Measurements from ENCODE around the gene HSD17B7. TPM values are rescaled to one million over a fixed set of nuclear protein-coding genes. Genes with fewer than 3 reads are reported as not detected.

The HSD17B7 gene
- polyA plus RNA-seq, 1 experiment = 10.5 TPM

DNA sequence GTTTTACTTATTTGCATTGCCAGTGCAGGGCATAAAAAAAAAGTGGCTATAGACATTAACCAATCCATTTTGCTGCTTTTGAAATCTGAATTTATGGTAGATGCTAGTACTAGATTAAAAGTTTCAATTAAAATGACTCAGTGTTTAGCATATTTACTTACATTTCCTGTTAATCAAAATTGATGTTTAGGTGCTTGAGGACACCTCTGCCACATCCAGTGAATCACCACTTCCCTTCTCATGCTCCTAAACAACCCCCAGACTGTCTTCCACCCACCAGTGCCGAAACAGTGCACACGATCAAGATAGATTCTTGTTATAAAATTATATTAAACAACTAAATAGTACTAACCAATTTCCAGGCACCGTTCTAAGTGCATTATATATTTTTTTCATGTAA lies 32.7 kb downstream of the HSD17B7 start:
- no peak for DNase-seq (ENCODE audit: low read depth, low spot score)
- CTCF ChIA-PET = interaction anchor here (0.8 kb wide), 1 partner anchor 246 kb away, joined by 3 read pairs; the partner anchor contains the start of gene RGS4
- Histone ChIP-seq H3K27me3 (ENCODE audit: control insufficient read depth, insufficient read depth, low read length) (peaks cover 2% of the 10 kb centered on the region), H3K27ac (ENCODE audit: low read depth, low read length) (no peak overlapping the region), H3K4me3 (ENCODE audit: low read depth, low read length) (no peak overlapping the region), H3K9me3 (ENCODE audit: control insufficient read depth, insufficient read depth, low read length) (no peaks in the 10 kb centered on the region)
- TF ChIP-seq, protein P1, sequence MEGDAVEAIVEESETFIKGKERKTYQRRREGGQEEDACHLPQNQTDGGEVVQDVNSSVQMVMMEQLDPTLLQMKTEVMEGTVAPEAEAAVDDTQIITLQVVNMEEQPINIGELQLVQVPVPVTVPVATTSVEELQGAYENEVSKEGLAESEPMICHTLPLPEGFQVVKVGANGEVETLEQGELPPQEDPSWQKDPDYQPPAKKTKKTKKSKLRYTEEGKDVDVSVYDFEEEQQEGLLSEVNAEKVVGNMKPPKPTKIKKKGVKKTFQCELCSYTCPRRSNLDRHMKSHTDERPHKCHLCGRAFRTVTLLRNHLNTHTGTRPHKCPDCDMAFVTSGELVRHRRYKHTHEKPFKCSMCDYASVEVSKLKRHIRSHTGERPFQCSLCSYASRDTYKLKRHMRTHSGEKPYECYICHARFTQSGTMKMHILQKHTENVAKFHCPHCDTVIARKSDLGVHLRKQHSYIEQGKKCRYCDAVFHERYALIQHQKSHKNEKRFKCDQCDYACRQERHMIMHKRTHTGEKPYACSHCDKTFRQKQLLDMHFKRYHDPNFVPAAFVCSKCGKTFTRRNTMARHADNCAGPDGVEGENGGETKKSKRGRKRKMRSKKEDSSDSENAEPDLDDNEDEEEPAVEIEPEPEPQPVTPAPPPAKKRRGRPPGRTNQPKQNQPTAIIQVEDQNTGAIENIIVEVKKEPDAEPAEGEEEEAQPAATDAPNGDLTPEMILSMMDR (IDR thresholded peaks at IDR 0.05; ENCODE audit: low read depth, low read length) = no peak
- POLR2A ChIA-PET = no interaction called here

DNA sequence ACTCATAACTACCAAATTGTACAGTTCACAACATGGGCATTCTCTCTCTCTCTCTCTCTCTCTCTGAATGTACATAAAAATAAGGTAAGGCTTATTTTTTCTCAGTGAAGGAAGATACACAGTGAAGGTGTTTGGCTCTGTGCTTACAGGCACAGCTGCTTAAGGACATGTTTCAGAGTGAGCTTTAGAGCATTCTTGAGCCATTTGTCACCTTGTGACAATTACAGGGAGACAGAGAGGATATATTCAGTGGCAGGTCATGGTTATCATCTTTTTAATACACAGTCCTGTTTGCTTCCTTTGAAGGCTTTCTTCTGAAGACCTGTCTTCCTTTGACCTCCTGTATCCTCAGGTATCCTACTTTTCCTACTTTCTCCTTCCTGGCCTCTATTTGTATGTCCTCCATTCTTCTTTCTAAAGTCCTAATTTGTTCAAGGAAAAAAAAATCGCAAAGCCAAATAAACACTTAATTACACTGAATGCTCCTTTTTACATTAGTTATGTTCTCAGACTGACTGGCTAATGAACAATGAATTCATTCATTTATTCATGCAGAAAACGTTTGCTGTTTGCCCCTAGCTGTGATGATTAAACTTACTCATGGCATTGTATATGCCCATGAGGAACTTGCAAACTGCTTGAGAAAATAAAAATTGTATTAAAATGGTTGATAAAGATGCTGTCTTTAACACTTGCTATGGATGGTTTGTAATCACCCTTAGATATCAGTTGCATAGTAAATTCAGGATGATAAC lies 33.4 kb downstream of the HSD17B7 start:
- CTCF ChIA-PET = no interaction called here

DNA sequence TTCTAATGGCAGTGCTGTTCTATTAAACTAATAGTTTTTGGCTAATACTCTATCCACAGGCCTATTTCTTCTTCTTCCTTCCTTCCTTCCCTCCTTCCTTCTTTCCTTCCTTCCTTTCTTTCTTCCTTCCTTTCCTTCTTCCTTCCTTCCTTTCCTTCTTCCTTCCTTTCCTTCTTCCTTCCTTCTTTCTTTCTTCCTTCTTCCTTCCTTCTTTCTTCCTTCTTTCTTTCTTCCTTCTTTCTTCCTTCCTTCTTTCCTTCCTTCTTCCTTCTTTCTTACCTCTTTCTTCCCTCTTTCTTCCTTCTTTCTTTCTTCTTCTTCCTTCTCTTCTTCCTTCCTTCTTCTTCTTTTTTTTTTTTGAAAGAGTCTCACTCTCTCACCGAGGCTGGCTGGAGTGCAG lies 38.8 kb downstream of the HSD17B7 start:
- Histone ChIP-seq H3K27me3 (ENCODE audit: control insufficient read depth, insufficient read depth, low read length) (peaks cover 11% of the 10 kb centered on the region), H3K4me3 (ENCODE audit: low read depth, low read length) (no peak overlapping the region), H3K27ac (ENCODE audit: low read depth, low read length) (no peak overlapping the region), H3K9me3 (ENCODE audit: control insufficient read depth, insufficient read depth, low read length) (no peaks in the 10 kb centered on the region)
- POLR2A ChIA-PET = no interaction called here
- no peak for DNase-seq (ENCODE audit: low read depth, low spot score)
- TF ChIP-seq, protein P1 (IDR thresholded peaks at IDR 0.05; ENCODE audit: low read depth, low read length) = no peak
- CTCF ChIA-PET = interaction anchor here (3.7 kb wide), 1 partner anchor 19 kb away, joined by 14 read pairs; no protein-coding TSS in a partner anchor

More for the DNA sequence above, 33.4 kb downstream of the HSD17B7 start:
- DNase-seq (ENCODE audit: low read depth, low spot score) = no peak
- Histone ChIP-seq H3K27me3 (ENCODE audit: control insufficient read depth, insufficient read depth, low read length) (peaks cover 3% of the 10 kb centered on the region), H3K27ac (ENCODE audit: low read depth, low read length) (no peak overlapping the region), H3K9me3 (ENCODE audit: control insufficient read depth, insufficient read depth, low read length) (no peaks in the 10 kb centered on the region), H3K4me3 (ENCODE audit: low read depth, low read length) (no peak overlapping the region)
- POLR2A ChIA-PET = no interaction called here
- TF ChIP-seq, protein P1 (IDR thresholded peaks at IDR 0.05; ENCODE audit: low read depth, low read length) = no peak

DNA sequence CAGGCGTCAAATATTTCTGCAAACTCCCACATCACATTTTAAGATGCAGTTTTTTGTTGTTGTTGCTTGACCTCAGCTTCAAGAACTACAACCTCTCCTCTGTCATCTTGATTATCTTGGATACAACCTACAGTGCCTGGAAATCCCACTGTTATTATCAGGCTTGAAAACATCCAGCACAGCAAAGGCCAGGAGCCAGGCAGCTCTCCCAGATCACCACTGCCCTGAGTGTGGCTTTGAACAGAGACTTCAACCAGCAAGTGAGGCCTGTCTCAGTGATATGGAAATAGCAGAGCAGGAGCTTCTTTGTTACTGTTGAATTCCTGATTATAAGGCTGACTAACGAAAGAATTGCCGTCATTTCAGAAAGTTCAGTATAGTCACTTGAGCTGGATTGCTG lies 42.0 kb downstream of the HSD17B7 start:
- POLR2A ChIA-PET = no interaction called here
- CTCF ChIA-PET = interaction anchor here (0.9 to 1.1 kb wide), 2 partner anchors 13 to 32 kb away, joined by 3 read pairs; no protein-coding TSS in a partner anchor
- TF ChIP-seq, protein P1 (IDR thresholded peaks at IDR 0.05; ENCODE audit: low read depth, low read length) = no peak
- Histone ChIP-seq H3K27ac (ENCODE audit: low read depth, low read length) (no peak overlapping the region), H3K27me3 (ENCODE audit: control insufficient read depth, insufficient read depth, low read length) (peaks cover 11% of the 10 kb centered on the region), H3K4me3 (ENCODE audit: low read depth, low read length) (no peak overlapping the region), H3K9me3 (ENCODE audit: control insufficient read depth, insufficient read depth, low read length) (no peaks in the 10 kb centered on the region)
- DNase-seq (ENCODE audit: low read depth, low spot score) = no peak

DNA sequence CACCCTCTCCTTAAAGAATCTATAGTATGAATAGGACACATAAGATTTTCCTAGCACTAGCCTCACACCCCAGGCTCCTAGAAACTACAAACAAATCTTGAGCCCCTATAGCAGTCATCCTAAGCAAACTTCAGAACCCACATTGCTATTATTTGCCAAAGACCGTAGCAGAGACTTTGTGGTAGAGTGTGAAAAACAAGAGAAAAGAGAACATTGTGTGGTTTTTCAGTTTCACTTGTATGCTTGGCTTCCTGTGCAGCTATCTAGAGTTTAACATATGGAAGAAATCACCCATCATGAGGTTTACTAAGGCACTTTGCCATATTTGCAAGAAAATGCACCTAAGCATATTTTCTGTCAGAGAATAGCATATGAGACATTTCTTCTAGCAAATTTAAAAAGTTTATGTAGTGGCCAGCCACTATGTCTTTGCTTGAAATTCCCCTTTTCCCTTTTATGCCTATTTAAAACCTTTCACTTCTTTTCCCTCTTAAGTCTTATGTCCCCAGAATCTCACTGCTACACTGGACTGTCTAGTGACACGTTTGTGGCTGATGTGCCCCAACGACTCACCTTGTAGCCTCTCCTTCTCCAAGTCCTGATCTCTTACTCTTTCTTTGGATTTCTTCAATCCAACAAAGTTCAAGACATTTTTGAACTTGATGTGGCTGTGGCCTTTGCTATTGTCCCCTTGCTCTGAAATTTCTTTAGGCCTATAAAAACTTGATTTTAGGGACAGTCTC lies 44.8 kb downstream of the HSD17B7 start:
- Histone ChIP-seq H3K4me3 (ENCODE audit: low read depth, low read length) (no peak overlapping the region), H3K27me3 (ENCODE audit: control insufficient read depth, insufficient read depth, low read length) (peaks cover 7% of the 10 kb centered on the region), H3K27ac (ENCODE audit: low read depth, low read length) (no peak overlapping the region), H3K9me3 (ENCODE audit: control insufficient read depth, insufficient read depth, low read length) (peaks cover 6% of the 10 kb centered on the region)
- DNase-seq (ENCODE audit: low read depth, low spot score) = no peak
- TF ChIP-seq, protein P1 (IDR thresholded peaks at IDR 0.05; ENCODE audit: low read depth, low read length) = no peak
- ChIA-PET CTCF (interaction anchor here (1.7 to 3.7 kb wide), 2 partner anchors 11 to 13 kb away, joined by 5 to 16 read pairs; no protein-coding TSS in a partner anchor), POLR2A (no interaction called here)

Data from AG04450 (cell line).